Measurements from ENCODE around the gene ARF3.

The ARF3 gene

GRCh38 chr12:48957141-48958048 is at the start of gene ARF3:
Gene ARF3 (minus strand): TSS chr12:48957487. CDS start chr12:48941095, 16,392 bp downstream.
- DNase-seq = peak; percentile 91

GRCh38 chr12:49000346-49000745 is 43.1 kb upstream of the ARF3 start:
- DNase-seq = no peak

GRCh38 chr12:48999371-49000131 is 42.3 kb upstream of the ARF3 start, which contains the start of gene DDN:
Gene DDN (minus strand): TSS chr12:48999375. CDS start chr12:48999287, 88 bp downstream.
- peak; percentile 40 for DNase-seq

GRCh38 chr12:48998497-48999353 is 41.4 kb upstream of the ARF3 start:
- DNase-seq = no peak

GRCh38 chr12:48997719-48998496 is 40.6 kb upstream of the ARF3 start:
- DNase-seq = peak; percentile 23

- peak; percentile 62 for DNase-seq
Measured at GRCh38 chr12:48996794-48997718, 39.8 kb upstream of the ARF3 start.

- DNase-seq = no peak
Measured at GRCh38 chr12:48995086-48995879, 38.0 kb upstream of the ARF3 start.

GRCh38 chr12:48994224-48995085 is 37.2 kb upstream of the ARF3 start:
- DNase-seq = no peak

- DNase-seq = no peak
Measured at GRCh38 chr12:48993787-48994186, 36.5 kb upstream of the ARF3 start.

GRCh38 chr12:48991247-48992050 is 34.2 kb upstream of the ARF3 start:
- DNase-seq = no peak

- no peak for DNase-seq
Measured at GRCh38 chr12:48990552-48990951, 33.3 kb upstream of the ARF3 start.

- DNase-seq = peak; percentile 73
Measured at GRCh38 chr12:48988030-48988649, 30.9 kb upstream of the ARF3 start.

- no peak for DNase-seq
Measured at GRCh38 chr12:48986720-48987291, 29.5 kb upstream of the ARF3 start.

- no peak for DNase-seq
Measured at GRCh38 chr12:48985901-48986300, 28.6 kb upstream of the ARF3 start.

- no peak for DNase-seq
Measured at GRCh38 chr12:48985475-48985897, 28.2 kb upstream of the ARF3 start.

GRCh38 chr12:48982397-48983080 is 25.3 kb upstream of the ARF3 start:
- no peak for DNase-seq

GRCh38 chr12:48981757-48982157 is 24.5 kb upstream of the ARF3 start:
- no peak for DNase-seq

Measured in stimulated activated CD4-positive, alpha-beta T cell treated with anti-CD3 and anti-CD28 coated beads, Interleukin-12 subunit alpha, Interleukin-12 subunit beta, amount 100 ng/mL, for 4 hours (primary cell).